Right atrium auricular region (tissue), 2 donors: Measurements from ENCODE around the gene QSOX2. TPM values are rescaled to one million over a fixed set of nuclear protein-coding genes. Genes with fewer than 3 reads are reported as not detected.

ENCODE experiments used
- DNase-seq: peaks from one replicate; pipeline ENCODE4 v3.0.0-alpha.2; 2019; ENCODE audit warnings: low spot score
- H3K27ac ChIP-seq, 2 donors: fragments of 200-600 bp; sonication (generic); 1 replicate in 1 of 2; 2 replicates in 1 of 2; pipeline ENCODE4 v1.5.1; 2016 to 2019
- H3K27me3 ChIP-seq, 2 donors: fragments of 200-600 bp; sonication (generic); one replicate each; pipeline versions ENCODE4 v1.5.1 to v1.6.0; 2017 to 2019
- H3K36me3 ChIP-seq: fragments of 200-600 bp; sonication (generic); one replicate; pipeline ENCODE4 v1.5.1; 2016
- H3K4me1 ChIP-seq, 2 donors: fragments of 200-600 bp; sonication (generic); one replicate each; pipeline versions ENCODE4 v1.5.1 to v1.6.0; 2017 to 2019
- H3K4me3 ChIP-seq, 2 donors: fragments of 200-600 bp; sonication (generic); 1 replicate in 1 of 2; 2 replicates in 1 of 2; pipeline ENCODE4 v1.5.1; 2017 to 2019; ENCODE audit warnings: mild to moderate bottlenecking in 1 of 2, moderate library complexity in 1 of 2
- H3K9me3 ChIP-seq, 2 donors: fragments of 200-600 bp; sonication (generic); one replicate each; pipeline ENCODE4 v1.5.1; 2019
- total RNA-seq, 2 donors: library from RNA; depleted of rRNA; stranded (reverse); fragments of >200 nt; gene quantifications; one replicate each; pipeline ENCODE4 v1.1.0, GENCODE V29; 2016
- TF ChIP-seq, protein P1 (sequence below), 2 donors: fragments of 200-600 bp; sonication (generic); IDR thresholded peaks; one replicate each; pipeline ENCODE4 v1.5.1; 2019; ENCODE audit warnings: antibody characterized with exemption in 2 of 2

Gene QSOX2
- total RNA-seq, 2 donors from 2014 or later = 3.2 to 6.3 TPM

DNA sequence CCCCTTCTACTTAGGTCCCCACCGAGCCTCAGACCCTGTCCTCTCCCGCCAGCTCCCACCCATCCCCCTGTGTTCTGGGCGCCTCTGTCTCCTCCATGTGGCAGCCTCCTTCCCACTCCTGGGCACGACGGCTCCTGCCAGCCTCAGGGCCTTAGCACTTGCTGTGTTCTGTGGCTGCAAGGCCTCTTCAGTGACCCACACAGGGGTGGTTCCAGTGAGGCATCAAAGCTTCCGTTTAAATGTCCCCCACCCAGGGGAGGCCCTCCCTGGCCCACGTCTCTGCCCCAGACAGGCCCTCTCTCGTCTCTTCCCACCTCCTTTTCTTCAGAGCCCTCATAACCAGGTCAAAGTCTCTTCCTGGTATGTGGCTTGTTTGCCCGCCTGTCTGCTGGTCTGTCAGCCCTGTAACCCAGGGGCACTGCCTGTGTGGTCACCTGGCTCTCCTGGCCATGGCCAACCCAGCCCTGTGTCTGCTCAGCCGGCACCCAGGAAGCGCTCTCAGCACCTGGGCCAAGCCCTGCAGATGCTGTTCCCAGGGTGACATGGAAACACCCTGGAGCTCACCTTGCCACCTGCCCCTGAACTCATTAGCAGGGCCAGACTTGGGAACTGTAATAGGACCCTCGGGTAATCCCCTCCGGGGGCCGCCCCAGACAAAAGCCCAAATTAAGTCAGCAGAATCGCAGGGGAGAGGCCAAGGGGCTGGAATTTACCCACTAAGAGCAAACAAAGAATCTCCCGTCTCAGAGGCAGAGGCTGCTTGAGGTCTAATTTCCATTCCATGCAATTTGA, 74.4 kb downstream of the QSOX2 start:
- Histone ChIP-seq H3K4me3 (no peak overlapping the region), H3K27ac (no peak overlapping the region), H3K27me3 (no peaks in the 10 kb centered on the region), H3K9me3 (no peaks in the 10 kb centered on the region), H3K36me3 (no peaks in the 10 kb centered on the region), H3K4me1 (no peaks in the 10 kb centered on the region)
- no peak for DNase-seq
- TF ChIP-seq, protein P1, sequence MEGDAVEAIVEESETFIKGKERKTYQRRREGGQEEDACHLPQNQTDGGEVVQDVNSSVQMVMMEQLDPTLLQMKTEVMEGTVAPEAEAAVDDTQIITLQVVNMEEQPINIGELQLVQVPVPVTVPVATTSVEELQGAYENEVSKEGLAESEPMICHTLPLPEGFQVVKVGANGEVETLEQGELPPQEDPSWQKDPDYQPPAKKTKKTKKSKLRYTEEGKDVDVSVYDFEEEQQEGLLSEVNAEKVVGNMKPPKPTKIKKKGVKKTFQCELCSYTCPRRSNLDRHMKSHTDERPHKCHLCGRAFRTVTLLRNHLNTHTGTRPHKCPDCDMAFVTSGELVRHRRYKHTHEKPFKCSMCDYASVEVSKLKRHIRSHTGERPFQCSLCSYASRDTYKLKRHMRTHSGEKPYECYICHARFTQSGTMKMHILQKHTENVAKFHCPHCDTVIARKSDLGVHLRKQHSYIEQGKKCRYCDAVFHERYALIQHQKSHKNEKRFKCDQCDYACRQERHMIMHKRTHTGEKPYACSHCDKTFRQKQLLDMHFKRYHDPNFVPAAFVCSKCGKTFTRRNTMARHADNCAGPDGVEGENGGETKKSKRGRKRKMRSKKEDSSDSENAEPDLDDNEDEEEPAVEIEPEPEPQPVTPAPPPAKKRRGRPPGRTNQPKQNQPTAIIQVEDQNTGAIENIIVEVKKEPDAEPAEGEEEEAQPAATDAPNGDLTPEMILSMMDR (IDR thresholded peaks at IDR 0.05) = no peak

DNA sequence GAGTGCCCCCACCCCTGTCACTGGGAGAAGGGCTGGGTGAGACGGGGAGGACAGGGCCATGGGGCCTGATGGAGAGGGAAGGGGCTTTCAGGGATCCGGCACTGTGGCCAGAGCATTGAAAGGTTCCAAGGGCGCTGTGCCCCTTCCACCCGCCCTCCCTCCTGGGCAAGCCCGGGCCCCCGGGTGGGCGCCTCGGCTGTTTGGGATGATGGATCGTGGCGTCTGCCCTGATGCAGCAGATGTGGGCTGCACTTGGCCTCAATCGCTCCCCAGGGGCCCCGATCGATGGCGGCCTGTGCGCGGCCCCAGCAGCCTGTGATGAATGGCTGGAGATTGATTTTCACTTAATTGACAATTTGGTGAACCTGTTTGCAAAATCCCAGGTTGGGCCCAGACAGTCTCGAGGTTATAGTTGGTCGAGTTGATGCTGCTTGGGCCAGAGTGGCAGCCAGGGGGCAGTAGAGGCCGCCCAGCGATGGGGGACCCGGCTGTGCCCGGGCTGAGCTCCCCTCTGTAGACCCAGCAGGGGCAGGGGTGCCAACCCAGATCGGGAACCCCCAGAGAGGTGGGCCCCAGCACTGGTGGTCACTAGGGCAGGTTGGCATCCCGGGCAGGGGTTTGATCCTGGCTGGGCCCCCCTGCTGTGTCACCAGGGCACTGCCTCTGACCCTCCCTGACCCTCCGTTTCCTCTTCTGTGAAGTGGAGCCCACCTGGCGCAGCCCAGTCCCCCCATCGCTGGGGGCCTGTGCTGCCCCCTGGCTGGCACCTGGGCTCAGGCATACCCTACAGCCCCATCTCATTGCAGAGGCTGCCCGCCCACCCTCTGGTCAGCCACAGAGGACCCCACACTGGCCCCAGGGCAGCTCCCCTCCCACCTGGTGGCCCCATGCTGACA, 75.4 kb downstream of the QSOX2 start:
- Histone ChIP-seq H3K9me3 (no peaks in the 10 kb centered on the region), H3K27me3 (no peaks in the 10 kb centered on the region), H3K27ac (no peak overlapping the region), H3K36me3 (no peaks in the 10 kb centered on the region), H3K4me3 (no peak overlapping the region), H3K4me1 (no peaks in the 10 kb centered on the region)
- DNase-seq = no peak
- TF ChIP-seq, protein P1 (IDR thresholded peaks at IDR 0.05) = peak in 1 of 2 donors; percentile 72

DNA sequence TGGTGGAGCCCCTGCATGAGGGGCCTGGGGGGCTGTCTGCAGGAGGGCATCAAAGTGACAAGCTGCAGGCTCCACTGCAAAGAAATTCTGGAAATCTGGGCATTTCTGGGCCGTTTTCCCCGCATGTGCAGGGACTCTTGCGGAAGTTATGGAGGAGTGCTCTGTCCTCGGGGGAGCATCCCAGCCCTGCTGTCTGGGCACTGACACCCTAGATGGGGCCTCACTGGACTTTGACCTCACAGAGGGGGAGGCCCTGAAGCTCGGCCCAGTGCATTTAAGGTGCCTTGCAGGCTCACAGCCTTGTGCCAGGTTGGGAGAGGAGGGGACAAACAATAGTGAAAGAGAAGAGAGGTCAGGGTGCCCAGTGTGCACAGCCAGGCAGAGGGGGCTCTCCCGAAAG, 76.1 kb downstream of the QSOX2 start:
- H3K27me3 ChIP-seq = no peaks in the 10 kb centered on the region
- TF ChIP-seq, protein P1 (IDR thresholded peaks at IDR 0.05) = no peak
- no peak overlapping the region for H3K4me3 ChIP-seq
- DNase-seq = no peak
- H3K36me3 ChIP-seq = no peaks in the 10 kb centered on the region
- no peaks in the 10 kb centered on the region for H3K9me3 ChIP-seq
- no peak overlapping the region for H3K27ac ChIP-seq
- H3K4me1 ChIP-seq = no peaks in the 10 kb centered on the region

DNA sequence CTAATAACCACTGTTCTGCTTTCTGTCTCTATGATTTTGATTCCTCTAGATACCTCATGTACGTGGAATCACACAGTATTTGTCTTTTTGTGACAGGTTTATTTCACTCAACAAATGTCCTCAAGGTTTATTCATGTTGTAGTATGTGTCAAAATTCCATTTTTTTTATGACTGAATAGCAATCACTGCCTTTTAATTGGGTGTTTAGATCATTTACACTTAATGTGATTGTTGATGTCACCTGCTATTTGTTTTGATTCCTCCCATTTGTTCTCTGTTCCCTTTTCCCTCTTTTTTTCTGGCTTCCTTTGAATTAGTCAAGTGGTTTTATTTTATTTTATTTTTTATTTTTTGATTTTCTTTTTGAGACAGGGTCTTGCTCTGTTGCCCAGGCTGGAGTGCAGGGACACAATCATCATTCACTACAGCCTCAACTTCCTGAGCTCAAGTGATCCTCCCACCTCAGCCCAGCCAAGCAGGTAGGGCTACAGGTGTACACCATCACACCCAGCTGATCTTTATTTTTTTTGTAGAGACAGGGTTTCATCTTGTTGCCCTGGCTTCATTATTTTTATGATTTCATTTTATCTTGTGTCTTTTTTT, 82.3 kb downstream of the QSOX2 start:
- DNase-seq = no peak
- Histone ChIP-seq H3K27ac (no peak overlapping the region), H3K4me1 (no peaks in the 10 kb centered on the region), H3K36me3 (no peaks in the 10 kb centered on the region), H3K4me3 (no peak overlapping the region), H3K27me3 (no peaks in the 10 kb centered on the region), H3K9me3 (peaks cover 0 to 8% of the 10 kb centered on the region in 2 donors)
- TF ChIP-seq, protein P1 (IDR thresholded peaks at IDR 0.05) = no peak

DNA sequence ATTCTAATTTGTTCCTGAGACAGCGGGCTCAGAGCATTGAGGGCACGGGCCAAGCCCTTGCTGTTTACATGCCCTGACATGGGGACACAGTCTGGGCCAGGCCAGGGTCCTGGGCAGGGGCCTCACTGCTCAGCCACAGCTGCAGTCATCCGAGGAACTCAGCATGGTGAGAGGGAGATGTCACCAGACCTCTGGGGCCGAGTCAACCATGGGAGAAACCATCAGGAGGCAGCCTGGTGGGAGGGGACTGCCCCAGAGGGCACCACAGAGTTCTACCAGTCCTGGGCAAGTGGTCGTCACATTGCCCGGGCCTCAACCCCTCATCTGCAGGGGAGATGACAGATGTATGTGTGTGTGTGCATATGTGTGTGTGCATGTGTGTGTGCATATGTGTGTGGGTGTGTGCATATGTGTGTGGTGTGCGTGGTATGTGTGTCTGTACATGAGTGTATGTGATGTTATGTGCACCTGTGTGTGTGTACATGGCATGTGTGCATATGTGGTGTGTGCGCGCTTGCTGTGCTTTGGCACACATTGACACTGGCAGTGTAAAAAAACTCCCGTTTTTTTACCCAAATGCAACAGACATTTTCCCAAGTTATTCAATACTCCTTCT, 84.5 kb downstream of the QSOX2 start:
- TF ChIP-seq, protein P1 (IDR thresholded peaks at IDR 0.05) = no peak
- no peaks in the 10 kb centered on the region for H3K27me3 ChIP-seq
- H3K9me3 ChIP-seq = peaks cover 0 to 8% of the 10 kb centered on the region in 2 donors
- no peaks in the 10 kb centered on the region for H3K4me1 ChIP-seq
- H3K4me3 ChIP-seq = no peak overlapping the region
- no peak for DNase-seq
- H3K27ac ChIP-seq = no peak overlapping the region
- H3K36me3 ChIP-seq = no peaks in the 10 kb centered on the region
